SK-N-DZ (cell line): ENCODE results near the gene CALCOCO2.
"Not testable (repeated sequence)": the region's sequence is repeated elsewhere in the genome, so short reads cannot be mapped to it uniquely, and the experiment has no call there.

Source experiments
- DNase-seq: peaks from one replicate; pipeline ENCODE4 v3.0.0-alpha.2; 2015; ENCODE audit warnings: low spot score

Gene CALCOCO2

GRCh38 chr17:48825446-48826381 is 5.1 kb upstream of the CALCOCO2 start:
- DNase-seq, result no peak

GRCh38 chr17:48831549-48831883 is 681 bp downstream of the CALCOCO2 start:
- DNase-seq, result no peak

- DNase-seq, result no peak
Measured at GRCh38 chr17:48834973-48835372, 4.1 kb downstream of the CALCOCO2 start.

GRCh38 chr17:48835971-48836370 is 5.1 kb downstream of the CALCOCO2 start:
- no peak for DNase-seq

GRCh38 chr17:48837458-48837857 is 6.6 kb downstream of the CALCOCO2 start:
- not testable (repeated sequence) for DNase-seq

- DNase-seq, result no peak
Measured at GRCh38 chr17:48840441-48840840, 9.6 kb downstream of the CALCOCO2 start.

- DNase-seq, result no peak
Measured at GRCh38 chr17:48841395-48841831, 10.6 kb downstream of the CALCOCO2 start.

GRCh38 chr17:48842746-48843145 is 11.9 kb downstream of the CALCOCO2 start:
- no peak for DNase-seq

GRCh38 chr17:48843187-48843900 is 12.5 kb downstream of the CALCOCO2 start:
- peak; percentile 35 for DNase-seq

GRCh38 chr17:48850792-48851323 is 20.0 kb downstream of the CALCOCO2 start:
- DNase-seq, result no peak

GRCh38 chr17:48854774-48855476 is 24.1 kb downstream of the CALCOCO2 start:
- no peak for DNase-seq

- no peak for DNase-seq
Measured at GRCh38 chr17:48856122-48856821, 25.4 kb downstream of the CALCOCO2 start.

GRCh38 chr17:48860034-48860433 is 29.2 kb downstream of the CALCOCO2 start:
- no peak for DNase-seq

- DNase-seq, result no peak
Measured at GRCh38 chr17:48860456-48860855, 29.6 kb downstream of the CALCOCO2 start.

GRCh38 chr17:48868916-48869500 is 38.2 kb downstream of the CALCOCO2 start:
- DNase-seq, result peak; percentile 37

- no peak for DNase-seq
Measured at GRCh38 chr17:48869821-48870318, 39.0 kb downstream of the CALCOCO2 start.

- no peak for DNase-seq
Measured at GRCh38 chr17:48871035-48871550, 40.3 kb downstream of the CALCOCO2 start.

- peak; percentile 66 for DNase-seq
Measured at GRCh38 chr17:48871551-48872351, 40.9 kb downstream of the CALCOCO2 start.

GRCh38 chr17:48872409-48872808 is 41.6 kb downstream of the CALCOCO2 start:
- not testable (repeated sequence) for DNase-seq
